ENCODE data around the gene STIL.

DNA sequence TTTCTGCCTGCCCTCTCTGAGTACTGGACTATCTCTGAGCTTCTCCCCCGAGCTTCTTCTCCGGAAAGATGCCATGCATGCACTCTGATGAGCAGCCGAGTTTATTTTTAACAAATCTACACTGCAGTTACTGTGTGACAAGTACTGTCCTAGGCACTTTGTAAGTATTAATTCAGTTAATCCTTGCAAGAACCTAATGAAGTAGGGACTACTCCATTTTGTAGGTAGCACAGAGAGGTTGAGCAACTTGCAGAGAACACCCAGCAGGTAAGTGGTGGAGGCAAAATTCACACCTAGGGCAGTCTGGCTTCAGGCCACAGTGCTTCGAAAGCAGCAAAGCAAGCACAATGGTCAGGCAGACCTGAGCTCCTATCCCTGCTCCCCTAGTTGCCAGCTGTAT lies 78.1 kb downstream of the STIL start:
- TF ChIP-seq, protein P1, sequence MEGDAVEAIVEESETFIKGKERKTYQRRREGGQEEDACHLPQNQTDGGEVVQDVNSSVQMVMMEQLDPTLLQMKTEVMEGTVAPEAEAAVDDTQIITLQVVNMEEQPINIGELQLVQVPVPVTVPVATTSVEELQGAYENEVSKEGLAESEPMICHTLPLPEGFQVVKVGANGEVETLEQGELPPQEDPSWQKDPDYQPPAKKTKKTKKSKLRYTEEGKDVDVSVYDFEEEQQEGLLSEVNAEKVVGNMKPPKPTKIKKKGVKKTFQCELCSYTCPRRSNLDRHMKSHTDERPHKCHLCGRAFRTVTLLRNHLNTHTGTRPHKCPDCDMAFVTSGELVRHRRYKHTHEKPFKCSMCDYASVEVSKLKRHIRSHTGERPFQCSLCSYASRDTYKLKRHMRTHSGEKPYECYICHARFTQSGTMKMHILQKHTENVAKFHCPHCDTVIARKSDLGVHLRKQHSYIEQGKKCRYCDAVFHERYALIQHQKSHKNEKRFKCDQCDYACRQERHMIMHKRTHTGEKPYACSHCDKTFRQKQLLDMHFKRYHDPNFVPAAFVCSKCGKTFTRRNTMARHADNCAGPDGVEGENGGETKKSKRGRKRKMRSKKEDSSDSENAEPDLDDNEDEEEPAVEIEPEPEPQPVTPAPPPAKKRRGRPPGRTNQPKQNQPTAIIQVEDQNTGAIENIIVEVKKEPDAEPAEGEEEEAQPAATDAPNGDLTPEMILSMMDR (CRISPR knock-in tag; IDR thresholded peaks at IDR 0.05): no peak
- TF ChIP-seq ZBTB7A (CRISPR knock-in tag; IDR thresholded peaks at IDR 0.05) (no peak), POLR2AphosphoS5 (IDR thresholded peaks at IDR 0.05; ENCODE audit: low read depth, low read length) (no peak), PRPF4 (IDR thresholded peaks at IDR 0.05; ENCODE audit: low read depth, low read length, poor library complexity, severe bottlenecking) (no peak), POLR2AphosphoS2 (IDR thresholded peaks at IDR 0.05; ENCODE audit: low read depth, low read length) (no peak), RFX1 (IDR thresholded peaks at IDR 0.05) (no peak), BRCA1 (CRISPR knock-in tag; IDR thresholded peaks at IDR 0.05) (no peak)
- TF ChIP-seq, protein P2, sequence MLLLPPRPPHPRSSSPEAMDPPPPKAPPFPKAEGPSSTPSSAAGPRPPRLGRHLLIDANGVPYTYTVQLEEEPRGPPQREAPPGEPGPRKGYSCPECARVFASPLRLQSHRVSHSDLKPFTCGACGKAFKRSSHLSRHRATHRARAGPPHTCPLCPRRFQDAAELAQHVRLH (CRISPR knock-in tag; IDR thresholded peaks at IDR 0.05; ENCODE audit: borderline replicate concordance, low read depth): no peak
- TF ChIP-seq, protein P3, sequence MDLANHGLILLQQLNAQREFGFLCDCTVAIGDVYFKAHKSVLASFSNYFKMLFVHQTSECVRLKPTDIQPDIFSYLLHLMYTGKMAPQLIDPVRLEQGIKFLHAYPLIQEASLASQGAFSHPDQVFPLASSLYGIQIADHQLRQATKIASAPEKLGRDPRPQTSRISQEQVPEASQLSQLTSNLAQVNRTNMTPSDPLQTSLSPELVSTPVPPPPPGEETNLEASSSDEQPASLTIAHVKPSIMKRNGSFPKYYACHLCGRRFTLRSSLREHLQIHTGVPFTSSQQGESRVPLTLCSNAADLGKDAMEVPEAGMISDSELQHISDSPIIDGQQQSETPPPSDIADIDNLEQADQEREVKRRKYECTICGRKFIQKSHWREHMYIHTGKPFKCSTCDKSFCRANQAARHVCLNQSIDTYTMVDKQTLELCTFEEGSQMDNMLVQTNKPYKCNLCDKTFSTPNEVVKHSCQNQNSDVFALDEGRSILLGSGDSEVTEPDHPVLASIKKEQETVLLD (CRISPR knock-in tag; IDR thresholded peaks at IDR 0.05; ENCODE audit: low read depth): no peak
- TF ChIP-seq, protein P4, sequence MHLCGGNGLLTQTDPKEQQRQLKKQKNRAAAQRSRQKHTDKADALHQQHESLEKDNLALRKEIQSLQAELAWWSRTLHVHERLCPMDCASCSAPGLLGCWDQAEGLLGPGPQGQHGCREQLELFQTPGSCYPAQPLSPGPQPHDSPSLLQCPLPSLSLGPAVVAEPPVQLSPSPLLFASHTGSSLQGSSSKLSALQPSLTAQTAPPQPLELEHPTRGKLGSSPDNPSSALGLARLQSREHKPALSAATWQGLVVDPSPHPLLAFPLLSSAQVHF (CRISPR knock-in tag; IDR thresholded peaks at IDR 0.05): no peak

Data from HepG2 (cell line).